Activated CD8-positive, alpha-beta T cell treated with anti-CD3 and anti-CD28 coated beads, Interleukin-2, amount 10 ng/mL, durations not matched to agents 7 days and 5 days (primary cell): ENCODE measurements around the gene MIS18A. TPM values are rescaled to one million over a fixed set of nuclear protein-coding genes. Genes with fewer than 3 reads are reported as not detected.
"Not testable (repeated sequence)": the region's sequence is repeated elsewhere in the genome, so short reads cannot be mapped to it uniquely, and the experiment has no call there.

Source experiments
- ATAC-seq: fragments of 150-1000 bp; cut with Tn5 transposase; one replicate; pipeline ENCODE4 v1.10.0; 2021; ENCODE audit warnings: moderate library complexity
- CTCF ChIA-PET: fragments of 350-600 bp; sonication (Branson Sonifier 250); formaldehyde crosslinking; loops from one replicate; lab custom pipeline; 2021; ENCODE audit warnings: antibody characterized with exemption; lab: Charles Lee
- POLR2A ChIA-PET: fragments of 350-600 bp; sonication (Branson Sonifier 250); formaldehyde crosslinking; loops from one replicate; lab custom pipeline; 2021; ENCODE audit warnings: antibody characterized with exemption; lab: Charles Lee
- DNase-seq: peaks from one replicate; pipeline ENCODE4 v3.0.0-alpha.2; 2020
- H3K27ac Mint-ChIP-seq: one replicate; pipeline ENCODE4 v1.8.0; 2021; ENCODE audit warnings: mild to moderate bottlenecking, mixed read lengths
- H3K27me3 Mint-ChIP-seq: one replicate; pipeline ENCODE4 v1.8.0; 2021; ENCODE audit warnings: low read depth, mixed read lengths
- H3K36me3 Mint-ChIP-seq: one replicate; pipeline ENCODE4 v1.8.0; 2021; ENCODE audit warnings: low read depth, mixed read lengths
- H3K4me1 Mint-ChIP-seq: one replicate; pipeline ENCODE4 v1.8.0; 2021; ENCODE audit warnings: low read depth, mixed read lengths
- H3K4me3 Mint-ChIP-seq: one replicate; pipeline ENCODE4 v1.8.0; 2021; ENCODE audit warnings: mild to moderate bottlenecking, mixed read lengths
- H3K9me3 Mint-ChIP-seq: one replicate; pipeline ENCODE4 v1.8.0; 2022; ENCODE audit warnings: mixed read lengths; ENCODE audit not compliant: insufficient read depth
- total RNA-seq, 2 experiments: library from RNA; stranded (reverse); gene quantifications; one replicate each; pipeline ENCODE4 v1.2.3, GENCODE V29; 2021

The MIS18A gene
- total RNA-seq, 2 experiments from 2014 or later = 27.5 to 29.4 TPM

DNA sequence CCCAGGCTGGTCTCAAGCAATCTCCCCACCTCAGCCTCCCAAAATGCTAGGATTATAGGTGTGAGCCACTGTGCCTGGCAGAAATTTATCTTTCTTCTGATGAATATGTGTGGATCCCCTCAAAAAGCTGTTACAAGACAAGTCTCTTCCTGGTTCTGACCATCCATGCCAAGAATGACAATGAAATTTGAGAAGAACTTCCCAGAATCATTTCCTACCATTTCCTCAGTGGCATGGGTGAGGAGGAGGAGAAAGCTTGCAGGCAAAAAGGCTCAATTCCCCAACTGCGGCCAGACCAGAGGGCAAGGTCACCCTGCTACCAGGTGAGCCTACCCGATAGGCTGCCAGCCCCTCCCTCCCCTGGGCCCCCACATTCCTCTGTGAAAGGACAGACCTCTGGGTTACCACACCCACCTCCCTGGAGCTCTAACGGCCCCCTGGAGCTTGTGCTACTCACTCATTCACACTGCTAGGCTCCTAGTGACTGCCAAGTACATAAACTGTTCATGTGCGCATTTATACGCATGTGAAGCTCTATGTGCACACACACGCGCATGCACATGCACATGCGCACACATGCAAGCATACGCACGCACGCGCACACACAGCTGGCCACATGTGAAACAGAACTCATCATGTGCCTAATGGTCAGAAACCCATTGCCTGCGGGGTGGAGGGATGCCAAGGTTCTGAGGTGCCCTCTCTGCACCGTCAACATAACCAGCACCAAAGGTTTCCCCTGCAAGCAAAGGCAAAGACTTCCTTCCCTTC lies 36.8 kb upstream of the MIS18A start:
- ATAC-seq (no peak), DNase-seq (no peak)
- peaks cover 43% of the 10 kb centered on the region for H3K36me3 Mint-ChIP-seq
- ChIA-PET CTCF (no interaction called here), POLR2A (no interaction called here)
- no peaks in the 10 kb centered on the region for H3K27me3 Mint-ChIP-seq
- H3K4me1 Mint-ChIP-seq = no peaks in the 10 kb centered on the region
- no peak overlapping the region for H3K27ac Mint-ChIP-seq
- H3K9me3 Mint-ChIP-seq = no peaks in the 10 kb centered on the region
- H3K4me3 Mint-ChIP-seq = no peak overlapping the region

DNA sequence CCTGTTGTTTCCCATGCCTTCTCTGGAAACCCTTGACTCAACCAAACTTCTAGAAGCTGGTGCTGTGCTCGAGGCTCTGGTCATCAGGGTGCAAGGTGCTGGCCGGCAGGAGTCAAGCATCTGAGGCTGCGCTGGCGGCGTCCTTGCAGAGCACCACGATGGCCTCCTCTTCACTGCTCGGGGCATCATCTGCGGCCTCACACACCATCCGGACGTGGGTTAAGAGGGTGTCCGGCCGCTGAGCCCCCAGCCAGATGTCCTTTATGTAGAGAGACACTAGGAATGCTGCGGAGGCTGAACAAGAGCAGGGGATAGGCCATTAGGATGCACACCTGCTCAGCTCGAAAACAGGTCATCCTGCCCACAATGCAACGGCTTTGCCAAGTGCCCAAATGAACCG lies 36.0 kb upstream of the MIS18A start:
- DNase-seq (no peak), ATAC-seq (no peak)
- H3K27me3 Mint-ChIP-seq = no peaks in the 10 kb centered on the region
- H3K9me3 Mint-ChIP-seq = no peaks in the 10 kb centered on the region
- no peaks in the 10 kb centered on the region for H3K4me1 Mint-ChIP-seq
- POLR2A ChIA-PET = no interaction called here
- no peak overlapping the region for H3K27ac Mint-ChIP-seq
- H3K4me3 Mint-ChIP-seq = no peak overlapping the region
- CTCF ChIA-PET = no interaction called here
- H3K36me3 Mint-ChIP-seq = peaks cover 37% of the 10 kb centered on the region

DNA sequence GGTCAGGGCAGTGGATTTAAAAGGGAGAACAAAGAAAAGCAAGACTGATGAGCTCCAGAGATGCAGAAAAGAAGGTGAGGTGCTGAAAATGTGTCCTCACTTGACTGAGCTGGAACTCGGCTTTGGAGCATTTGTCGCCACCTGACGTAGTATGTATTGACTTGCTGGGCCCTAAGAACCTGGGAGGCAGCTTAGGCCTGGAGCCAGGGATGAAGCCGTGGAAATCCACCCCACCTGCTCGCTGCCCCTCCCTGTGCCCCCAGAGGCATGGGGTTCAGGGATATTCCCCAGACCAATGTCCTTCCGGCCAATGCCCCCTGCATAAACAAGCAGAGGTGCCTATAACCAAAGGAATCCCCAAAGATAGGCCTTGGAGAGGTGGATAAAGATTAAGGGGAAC lies 34.1 kb upstream of the MIS18A start:
- no peak for DNase-seq

DNA sequence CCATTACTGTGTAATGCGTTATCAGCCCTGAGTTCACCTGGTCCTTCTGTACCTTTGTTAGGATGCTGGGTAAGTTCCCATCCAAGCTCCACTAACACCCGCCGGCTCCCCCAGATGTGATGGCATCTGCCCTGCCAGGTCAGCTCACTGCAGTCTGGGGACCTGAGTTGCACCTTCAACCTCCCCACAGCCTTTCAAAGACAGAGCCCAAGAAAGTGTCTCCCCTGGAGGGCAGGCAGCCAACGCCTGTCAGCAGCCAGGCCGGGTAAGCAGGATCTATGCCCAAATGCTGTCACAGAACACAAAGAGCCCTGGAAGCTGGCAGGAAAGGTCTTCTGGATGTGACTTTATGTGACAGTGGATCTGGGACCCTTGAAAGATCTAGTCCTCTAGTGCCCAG lies 33.5 kb upstream of the MIS18A start:
- no peaks in the 10 kb centered on the region for H3K9me3 Mint-ChIP-seq
- H3K36me3 Mint-ChIP-seq = peaks cover 27% of the 10 kb centered on the region
- ATAC-seq (no peak), DNase-seq (no peak)
- no peaks in the 10 kb centered on the region for H3K27me3 Mint-ChIP-seq
- H3K4me3 Mint-ChIP-seq = no peak overlapping the region
- no peak overlapping the region for H3K27ac Mint-ChIP-seq
- CTCF ChIA-PET = no interaction called here
- no peaks in the 10 kb centered on the region for H3K4me1 Mint-ChIP-seq
- POLR2A ChIA-PET = no interaction called here

More for the DNA sequence above, 34.1 kb upstream of the MIS18A start:
- Mint-ChIP-seq H3K9me3 (no peaks in the 10 kb centered on the region), H3K27ac (no peak overlapping the region), H3K36me3 (peaks cover 31% of the 10 kb centered on the region), H3K27me3 (no peaks in the 10 kb centered on the region), H3K4me1 (no peaks in the 10 kb centered on the region), H3K4me3 (no peak overlapping the region)
- POLR2A ChIA-PET = no interaction called here
- no peak for ATAC-seq
- CTCF ChIA-PET = no interaction called here

DNA sequence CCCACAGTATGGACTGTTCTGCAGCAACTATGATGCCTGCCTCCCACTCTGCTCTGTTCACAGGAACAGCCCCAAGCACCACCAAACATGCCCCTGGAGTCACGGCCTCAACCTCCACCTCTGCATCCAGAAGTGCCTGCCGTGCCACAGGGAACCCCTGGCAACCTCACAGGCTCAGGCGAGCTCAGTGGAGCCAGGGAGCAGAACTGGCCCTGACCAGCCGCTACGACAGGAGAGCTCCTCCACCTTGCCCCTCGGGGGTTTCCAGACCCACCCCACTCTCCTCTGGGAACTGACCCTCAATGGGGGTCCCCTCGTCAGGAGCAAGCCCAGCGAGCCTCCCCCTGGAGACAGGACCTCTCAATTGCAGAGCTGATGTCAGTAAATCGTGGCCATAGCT lies 32.8 kb upstream of the MIS18A start:
- POLR2A ChIA-PET = no interaction called here
- no peak for ATAC-seq
- Mint-ChIP-seq H3K27ac (no peak overlapping the region), H3K4me3 (no peak overlapping the region), H3K9me3 (no peaks in the 10 kb centered on the region), H3K36me3 (peaks cover 24% of the 10 kb centered on the region), H3K27me3 (no peaks in the 10 kb centered on the region), H3K4me1 (no peaks in the 10 kb centered on the region)
- CTCF ChIA-PET = no interaction called here
- DNase-seq = no peak

DNA sequence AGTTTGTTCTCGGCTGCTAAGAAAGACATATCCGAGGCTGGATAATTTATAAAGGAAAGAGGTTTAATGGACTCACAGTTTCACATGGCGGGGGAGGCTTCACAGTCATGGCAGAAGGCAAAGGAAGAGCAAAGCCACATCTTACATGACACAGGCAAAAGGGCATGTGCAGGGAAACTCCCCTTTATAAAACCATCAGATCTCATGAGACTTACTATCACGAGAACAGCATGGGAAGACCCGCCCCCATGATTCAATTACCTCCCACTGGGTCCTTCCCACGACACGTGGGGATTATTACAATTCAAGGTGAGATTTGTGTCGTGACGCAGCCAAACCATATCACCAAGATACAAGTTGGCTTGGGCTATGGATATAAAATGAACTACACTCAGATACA lies 32.1 kb upstream of the MIS18A start:
- ATAC-seq, H3K9me3 Mint-ChIP-seq, POLR2A ChIA-PET, H3K4me1 Mint-ChIP-seq, DNase-seq, CTCF ChIA-PET, H3K27ac Mint-ChIP-seq, H3K4me3 Mint-ChIP-seq, H3K27me3 Mint-ChIP-seq: not testable (repeated sequence)
- H3K36me3 Mint-ChIP-seq = peaks cover 25% of the 10 kb centered on the region

DNA sequence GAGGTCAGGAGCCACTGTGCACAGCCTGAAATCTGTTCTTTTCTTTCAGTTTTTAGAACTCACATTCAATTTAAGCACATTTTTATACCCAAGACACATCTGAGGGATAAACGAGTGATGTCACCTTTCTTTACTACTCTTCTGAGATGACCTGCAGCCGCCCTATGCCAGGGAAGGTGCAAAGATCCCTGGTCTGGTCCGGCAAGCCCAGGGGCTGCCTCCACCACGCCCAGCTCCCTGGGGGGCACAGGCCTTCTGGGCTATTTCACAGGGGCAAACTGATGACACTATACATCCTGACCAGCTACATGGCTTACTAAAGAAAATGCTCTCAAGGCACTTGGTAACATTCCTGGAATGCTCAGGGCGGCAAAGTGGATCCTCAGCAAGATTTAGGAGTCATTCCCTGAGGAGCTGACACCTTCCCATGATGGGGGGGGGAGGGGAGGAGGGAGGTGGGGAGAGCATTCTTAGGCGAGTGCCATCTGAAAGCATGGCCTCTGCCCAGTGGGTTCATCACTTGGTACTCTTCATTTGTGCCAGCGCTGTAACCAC lies 31.1 kb upstream of the MIS18A start:
- DNase-seq = no peak
- Mint-ChIP-seq H3K36me3 (peaks cover 21% of the 10 kb centered on the region), H3K27me3 (no peaks in the 10 kb centered on the region), H3K9me3 (no peaks in the 10 kb centered on the region), H3K27ac (no peak overlapping the region), H3K4me1 (peaks cover 10% of the 10 kb centered on the region), H3K4me3 (no peak overlapping the region)
- POLR2A ChIA-PET = no interaction called here
- CTCF ChIA-PET = no interaction called here
- no peak for ATAC-seq

DNA sequence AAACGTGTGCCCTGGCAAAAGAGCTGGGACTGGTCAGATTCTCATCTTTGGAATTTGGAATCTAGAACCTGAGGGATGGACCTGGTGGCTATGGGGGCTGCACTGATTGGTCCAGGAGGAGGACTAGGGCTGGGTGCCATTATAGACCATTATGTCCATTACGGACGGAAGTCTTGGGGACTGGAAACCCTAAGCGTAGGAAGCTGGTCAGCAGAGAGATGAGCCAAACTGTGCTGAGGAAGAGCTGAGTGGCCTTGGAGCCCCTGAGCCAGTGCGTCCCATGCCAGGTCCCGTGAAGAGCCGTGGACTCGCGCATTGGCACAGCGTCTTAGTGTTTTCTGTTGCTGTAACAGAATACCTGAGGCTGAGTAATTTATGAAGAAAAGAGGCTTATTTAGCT lies 29.8 kb upstream of the MIS18A start:
- Mint-ChIP-seq H3K9me3 (no peaks in the 10 kb centered on the region), H3K27me3 (no peaks in the 10 kb centered on the region), H3K36me3 (peaks cover 15% of the 10 kb centered on the region), H3K4me1 (peaks cover 10% of the 10 kb centered on the region), H3K4me3 (no peak overlapping the region), H3K27ac (no peak overlapping the region)
- ChIA-PET CTCF (no interaction called here), POLR2A (interaction anchor here (0.6 kb wide), 1 partner anchor 55 kb away, joined by 3 read pairs; no protein-coding TSS in a partner anchor)
- ATAC-seq (no peak), DNase-seq (no peak)

DNA sequence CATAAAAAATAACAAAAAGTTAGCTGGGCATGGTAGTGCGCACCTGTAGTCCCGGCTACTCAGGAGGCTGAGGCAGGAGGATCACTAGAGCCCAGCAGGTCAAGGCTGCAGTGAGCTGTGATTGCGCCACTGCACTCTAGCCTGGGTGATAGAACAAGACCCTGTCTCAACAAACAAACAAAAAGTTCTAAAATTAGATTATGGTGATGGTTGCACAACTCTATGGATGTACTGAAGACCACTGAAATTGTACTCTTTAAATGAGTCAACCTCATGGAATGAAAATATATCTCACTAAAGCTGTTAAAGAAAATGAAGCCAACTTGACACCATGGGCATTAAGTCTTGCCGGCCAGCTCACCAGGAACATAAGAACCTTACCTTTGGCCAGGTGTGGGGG lies 28.9 kb upstream of the MIS18A start:
- no peaks in the 10 kb centered on the region for H3K27me3 Mint-ChIP-seq
- H3K27ac Mint-ChIP-seq = no peak overlapping the region
- CTCF ChIA-PET = no interaction called here
- ATAC-seq = no peak
- no peaks in the 10 kb centered on the region for H3K9me3 Mint-ChIP-seq
- H3K4me3 Mint-ChIP-seq = no peak overlapping the region
- POLR2A ChIA-PET = no interaction called here
- peaks cover 10% of the 10 kb centered on the region for H3K4me1 Mint-ChIP-seq
- DNase-seq = no peak
- peaks cover 15% of the 10 kb centered on the region for H3K36me3 Mint-ChIP-seq

DNA sequence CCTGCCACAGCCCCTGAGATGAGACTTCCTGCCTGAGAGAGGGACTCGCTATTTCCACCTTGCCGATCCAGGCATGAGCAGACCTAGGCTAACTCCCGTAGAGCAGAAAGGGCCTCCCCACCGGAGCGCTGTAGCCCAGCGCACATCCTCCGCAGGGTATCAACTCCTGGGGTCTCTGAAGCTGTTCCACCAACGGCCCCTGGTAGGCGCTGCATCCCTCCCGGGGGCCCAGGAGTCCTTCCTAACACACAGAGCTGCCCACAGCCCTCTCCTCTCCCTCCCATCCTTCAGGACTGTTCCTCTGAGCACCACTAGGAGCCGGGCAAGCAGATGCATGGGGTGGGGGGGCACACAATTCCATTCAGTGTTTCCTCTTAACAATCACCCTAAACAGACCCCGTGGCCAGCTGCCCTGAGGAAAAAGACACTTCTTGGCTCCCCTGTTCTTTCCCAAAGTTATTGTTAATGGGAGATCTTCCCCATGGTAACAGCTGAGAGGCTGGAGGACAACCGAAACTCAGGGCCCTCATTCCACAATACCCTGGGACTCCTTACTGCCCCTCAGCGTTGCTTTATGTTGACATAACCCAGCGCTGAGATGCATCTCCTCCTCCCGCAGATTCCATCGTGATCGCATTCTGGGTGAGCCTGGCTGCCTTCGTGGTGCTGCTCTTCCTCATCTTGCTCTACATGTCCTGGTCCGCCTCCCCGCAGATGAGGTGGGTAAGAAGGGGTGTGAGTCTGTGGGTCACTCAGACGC lies 27.4 kb upstream of the MIS18A start:
- CTCF ChIA-PET = no interaction called here
- Mint-ChIP-seq H3K27ac (peak overlapping the region; percentile 46), H3K36me3 (peaks cover 13% of the 10 kb centered on the region), H3K4me1 (peaks cover 10% of the 10 kb centered on the region), H3K9me3 (no peaks in the 10 kb centered on the region), H3K4me3 (no peak overlapping the region), H3K27me3 (no peaks in the 10 kb centered on the region)
- no peak for DNase-seq
- ATAC-seq = no peak
- POLR2A ChIA-PET = no interaction called here

DNA sequence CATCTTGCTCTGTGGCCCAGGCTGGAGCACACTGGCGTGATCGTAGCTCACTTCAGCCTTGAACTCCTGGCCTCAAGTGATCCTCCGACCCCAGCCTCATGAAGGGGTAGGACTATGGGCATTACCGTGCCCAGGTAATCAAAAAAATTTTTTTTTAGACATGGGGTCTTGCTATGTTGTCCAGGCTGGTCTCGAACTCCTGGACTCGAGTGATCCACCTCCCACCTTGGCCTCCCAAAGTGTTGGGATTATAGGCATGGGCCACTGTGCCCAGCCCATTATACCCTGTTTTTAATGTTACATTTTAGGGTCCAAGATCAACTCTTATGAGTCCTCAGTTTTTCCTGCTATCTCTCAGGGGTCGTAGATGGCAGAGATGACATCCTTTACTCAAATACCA lies 26.1 kb upstream of the MIS18A start:
- ATAC-seq (no peak), DNase-seq (no peak)
- ChIA-PET CTCF (no interaction called here), POLR2A (no interaction called here)
- Mint-ChIP-seq H3K4me3 (no peak overlapping the region), H3K27me3 (no peaks in the 10 kb centered on the region), H3K36me3 (peaks cover 12% of the 10 kb centered on the region), H3K27ac (no peak overlapping the region), H3K4me1 (peaks cover 10% of the 10 kb centered on the region), H3K9me3 (no peaks in the 10 kb centered on the region)

DNA sequence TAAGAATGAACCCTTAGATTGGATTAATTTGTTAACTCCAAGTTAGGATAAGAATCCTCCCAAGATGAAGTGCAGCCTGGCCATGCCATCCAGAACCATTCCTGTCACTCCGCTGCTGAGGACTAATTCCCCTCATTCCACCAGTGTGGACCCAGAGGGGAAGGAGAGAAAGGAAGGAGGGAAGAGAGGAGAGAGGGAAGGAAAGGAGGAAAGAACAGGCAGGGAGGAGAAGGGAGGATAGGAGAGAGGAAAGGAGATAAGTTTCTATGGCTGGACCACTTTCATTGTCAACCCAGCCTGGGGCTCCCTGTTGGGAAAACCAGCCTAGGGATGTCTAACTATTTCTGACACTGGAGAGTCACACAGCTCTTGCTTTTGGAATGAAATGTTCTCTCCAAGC lies 24.5 kb upstream of the MIS18A start:
- no peaks in the 10 kb centered on the region for H3K9me3 Mint-ChIP-seq
- peak overlapping the region; percentile 10 for H3K27ac Mint-ChIP-seq
- H3K36me3 Mint-ChIP-seq = peaks cover 8% of the 10 kb centered on the region
- ATAC-seq (no peak), DNase-seq (no peak)
- ChIA-PET POLR2A (no interaction called here), CTCF (no interaction called here)
- no peak overlapping the region for H3K4me3 Mint-ChIP-seq
- no peaks in the 10 kb centered on the region for H3K27me3 Mint-ChIP-seq
- H3K4me1 Mint-ChIP-seq = peaks cover 10% of the 10 kb centered on the region
